GM12872 (cell line): ENCODE data around the gene ZP3.

ENCODE experiments used
- CTCF ChIP-seq: IDR thresholded peaks from 3 replicates; pipeline ENCODE4 v1.5.1; 2011; ENCODE audit warnings: low read depth, mild to moderate bottlenecking, low read length, moderate library complexity; ENCODE audit not compliant: insufficient read depth

Gene ZP3

GRCh38 chr7:76424413-76425111 is at the start of gene ZP3:
ZP3 (plus strand) TSS chr7:76424950; CDS start chr7:76424965, 15 bp downstream.
- TF ChIP-seq CTCF = no peak

DNA sequence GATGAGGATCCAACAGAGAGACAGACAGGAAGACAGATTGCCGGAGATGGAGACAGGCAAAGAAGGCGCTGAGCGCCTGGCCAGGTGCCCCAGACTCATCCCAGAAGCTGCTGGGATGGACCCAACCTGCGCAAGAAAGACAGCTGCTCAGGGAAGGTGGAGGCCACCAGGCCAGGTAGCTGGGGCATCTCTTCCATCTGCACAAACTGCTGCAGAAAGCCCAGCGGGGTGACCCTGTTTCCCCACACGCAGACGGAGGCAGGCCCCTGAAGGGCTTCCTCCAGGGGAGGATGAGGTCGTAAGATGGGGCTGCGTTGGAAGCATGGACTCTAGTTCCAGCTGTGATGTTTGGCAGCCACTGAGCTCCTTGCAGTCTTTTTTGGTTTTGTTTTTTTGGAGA is 49.5 kb upstream of the ZP3 start:
- TF ChIP-seq CTCF = no peak

DNA sequence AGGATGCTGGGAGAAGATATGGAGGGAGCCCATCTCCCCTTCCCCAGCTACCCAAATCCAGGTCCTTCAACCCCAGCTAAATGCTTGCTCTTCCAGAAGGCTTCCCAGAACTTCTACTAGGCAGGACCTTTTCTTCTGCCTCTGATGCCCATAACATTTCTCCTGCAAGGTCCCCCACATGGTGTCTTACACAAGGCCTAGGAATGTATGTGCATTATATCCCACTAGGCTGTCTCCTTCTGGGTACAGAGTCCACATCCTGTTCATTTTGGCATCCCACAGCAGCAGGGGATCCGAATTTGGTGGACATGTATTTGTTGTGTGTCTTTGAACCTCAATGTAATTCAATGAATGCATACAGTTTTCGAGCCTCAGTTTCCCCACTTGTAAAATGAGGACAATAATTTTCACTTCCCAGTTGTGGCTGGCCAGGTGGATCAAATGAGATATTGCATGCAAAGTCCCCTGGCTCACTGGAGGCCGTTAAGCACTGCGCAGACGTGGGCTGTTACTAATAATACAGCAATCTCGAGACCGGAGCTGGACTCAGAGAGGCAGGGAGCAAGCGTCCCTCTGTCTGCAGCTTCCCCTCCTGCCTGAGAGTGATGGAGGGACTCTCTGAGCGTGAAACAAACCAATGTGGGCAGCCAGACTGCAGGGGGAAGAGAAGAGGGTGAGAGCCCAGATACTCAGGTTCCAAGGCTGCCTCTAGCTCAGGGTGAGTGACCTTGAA is 47.4 kb upstream of the ZP3 start:
- TF ChIP-seq CTCF = no peak

DNA sequence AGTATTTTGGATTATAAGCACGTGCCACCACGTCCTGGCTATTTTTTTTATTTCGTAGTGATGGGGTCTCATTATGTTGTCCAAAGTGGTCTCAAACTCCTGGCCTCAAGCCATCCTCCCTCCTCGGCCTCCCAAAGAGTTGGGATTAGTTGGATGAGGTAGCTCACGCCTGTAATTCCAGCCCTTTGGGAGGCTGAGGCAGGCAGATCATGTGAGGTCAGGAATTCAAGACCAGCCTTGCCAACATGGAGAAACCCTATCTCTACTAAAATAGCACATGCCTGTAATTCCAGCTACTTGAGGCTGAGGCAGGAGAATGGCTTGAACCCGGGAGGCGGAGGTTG is 44.2 kb upstream of the ZP3 start:
- TF ChIP-seq CTCF = no peak

DNA sequence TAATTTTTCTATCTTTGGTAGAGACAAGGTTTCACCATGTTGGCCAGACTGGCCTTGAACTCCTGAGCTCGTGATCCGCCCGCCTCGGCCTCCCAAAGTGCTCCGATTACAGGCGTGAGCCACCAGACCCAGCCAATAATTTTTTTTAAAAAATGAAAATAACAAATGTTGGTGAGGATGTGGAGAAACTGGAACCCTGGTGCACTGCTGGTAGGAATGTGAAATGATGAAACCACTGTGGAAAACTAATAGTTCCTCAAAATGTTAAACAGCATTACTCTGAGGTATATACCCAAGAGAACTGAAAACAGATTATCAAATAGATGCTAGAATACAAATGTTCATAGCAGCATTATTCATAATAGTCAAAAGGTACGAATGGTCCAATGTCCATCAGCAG is 42.9 kb upstream of the ZP3 start:
- TF ChIP-seq CTCF = no peak

- TF ChIP-seq CTCF = no peak
Measured at GRCh38 chr7:76383089-76383944, 41.4 kb upstream of the ZP3 start.

DNA sequence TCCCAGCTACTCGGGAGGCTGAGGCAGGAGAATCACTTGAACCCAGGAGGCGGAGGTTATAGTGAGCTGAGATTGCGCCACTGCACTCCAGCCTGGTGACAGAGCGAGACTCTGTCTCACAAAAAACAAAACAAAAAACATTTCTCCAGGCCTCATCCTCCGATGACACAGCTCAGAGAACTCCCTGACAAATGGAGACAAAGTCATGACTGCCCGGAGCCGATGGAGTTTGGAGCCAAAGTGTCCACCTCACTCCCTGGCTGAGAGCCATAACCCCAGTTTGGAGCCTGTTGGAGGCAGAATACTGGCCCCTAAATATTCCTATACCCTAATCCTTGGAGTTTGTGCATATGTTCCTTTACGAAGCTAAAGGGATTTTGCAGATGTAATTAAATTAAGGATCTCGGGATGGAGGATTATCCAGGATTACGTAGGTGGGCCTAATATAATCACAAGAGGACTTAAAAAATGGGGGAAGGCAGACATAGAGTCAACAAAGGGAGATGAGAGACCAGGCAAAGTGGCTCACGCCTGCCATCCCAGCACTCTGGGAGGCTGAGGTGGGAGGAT is 38.0 kb upstream of the ZP3 start:
- TF ChIP-seq CTCF = no peak
